ENCODE measurements around the gene HDAC11.

DNA sequence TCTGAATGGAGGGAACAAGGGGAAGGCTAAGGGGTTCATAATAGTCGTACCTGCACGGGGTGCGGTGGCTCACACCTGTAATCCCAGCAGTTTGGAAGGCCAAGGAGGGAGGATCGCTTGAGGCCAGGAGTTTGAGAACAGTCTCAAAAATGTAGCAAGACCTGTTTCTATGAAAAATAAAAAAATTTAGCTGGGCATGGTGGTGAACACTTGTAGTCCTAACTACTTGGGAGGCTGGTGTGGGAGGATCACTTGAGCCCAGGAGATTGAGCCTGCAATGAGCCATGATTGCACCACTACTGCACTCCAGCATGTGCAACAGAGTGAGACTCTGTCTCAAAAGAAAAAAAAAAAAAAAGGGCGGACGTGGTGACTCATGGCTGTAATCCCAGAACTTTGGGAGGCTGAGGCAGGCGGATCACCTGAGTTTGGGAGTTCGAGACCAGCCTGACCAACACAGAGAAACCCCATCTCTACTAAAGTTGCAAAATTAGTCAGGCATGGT lies 17.9 kb upstream of the HDAC11 start:
- TF ChIP-seq, protein P1, sequence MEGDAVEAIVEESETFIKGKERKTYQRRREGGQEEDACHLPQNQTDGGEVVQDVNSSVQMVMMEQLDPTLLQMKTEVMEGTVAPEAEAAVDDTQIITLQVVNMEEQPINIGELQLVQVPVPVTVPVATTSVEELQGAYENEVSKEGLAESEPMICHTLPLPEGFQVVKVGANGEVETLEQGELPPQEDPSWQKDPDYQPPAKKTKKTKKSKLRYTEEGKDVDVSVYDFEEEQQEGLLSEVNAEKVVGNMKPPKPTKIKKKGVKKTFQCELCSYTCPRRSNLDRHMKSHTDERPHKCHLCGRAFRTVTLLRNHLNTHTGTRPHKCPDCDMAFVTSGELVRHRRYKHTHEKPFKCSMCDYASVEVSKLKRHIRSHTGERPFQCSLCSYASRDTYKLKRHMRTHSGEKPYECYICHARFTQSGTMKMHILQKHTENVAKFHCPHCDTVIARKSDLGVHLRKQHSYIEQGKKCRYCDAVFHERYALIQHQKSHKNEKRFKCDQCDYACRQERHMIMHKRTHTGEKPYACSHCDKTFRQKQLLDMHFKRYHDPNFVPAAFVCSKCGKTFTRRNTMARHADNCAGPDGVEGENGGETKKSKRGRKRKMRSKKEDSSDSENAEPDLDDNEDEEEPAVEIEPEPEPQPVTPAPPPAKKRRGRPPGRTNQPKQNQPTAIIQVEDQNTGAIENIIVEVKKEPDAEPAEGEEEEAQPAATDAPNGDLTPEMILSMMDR (IDR thresholded peaks at IDR 0.05): no peak
- no peak for TF ChIP-seq POLR2A (IDR thresholded peaks at IDR 0.05)
